Measurements from ENCODE around the gene C1orf87.

The C1orf87 gene

DNA sequence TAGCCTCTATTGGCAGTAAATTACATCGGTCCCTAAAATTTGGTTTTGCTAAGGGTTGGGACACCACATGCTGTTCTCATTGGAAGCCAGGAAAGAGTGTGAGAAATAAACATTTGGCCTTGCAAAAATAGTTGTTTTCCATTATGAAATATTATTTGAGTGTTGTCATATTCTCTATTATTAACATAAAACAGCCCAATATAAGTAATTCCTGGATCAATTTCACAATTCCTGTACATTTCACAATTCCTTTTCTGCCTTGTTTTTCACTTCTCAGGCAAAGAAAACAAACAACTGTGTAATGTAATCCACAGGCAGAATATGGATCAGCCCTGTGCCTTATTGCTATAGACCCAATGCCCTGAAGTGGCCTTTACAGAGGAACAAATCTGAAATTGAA is 40.5 kb downstream of the C1orf87 start:
- no peak for DNase-seq (ENCODE audit: low read depth)
- TF ChIP-seq, protein P1, sequence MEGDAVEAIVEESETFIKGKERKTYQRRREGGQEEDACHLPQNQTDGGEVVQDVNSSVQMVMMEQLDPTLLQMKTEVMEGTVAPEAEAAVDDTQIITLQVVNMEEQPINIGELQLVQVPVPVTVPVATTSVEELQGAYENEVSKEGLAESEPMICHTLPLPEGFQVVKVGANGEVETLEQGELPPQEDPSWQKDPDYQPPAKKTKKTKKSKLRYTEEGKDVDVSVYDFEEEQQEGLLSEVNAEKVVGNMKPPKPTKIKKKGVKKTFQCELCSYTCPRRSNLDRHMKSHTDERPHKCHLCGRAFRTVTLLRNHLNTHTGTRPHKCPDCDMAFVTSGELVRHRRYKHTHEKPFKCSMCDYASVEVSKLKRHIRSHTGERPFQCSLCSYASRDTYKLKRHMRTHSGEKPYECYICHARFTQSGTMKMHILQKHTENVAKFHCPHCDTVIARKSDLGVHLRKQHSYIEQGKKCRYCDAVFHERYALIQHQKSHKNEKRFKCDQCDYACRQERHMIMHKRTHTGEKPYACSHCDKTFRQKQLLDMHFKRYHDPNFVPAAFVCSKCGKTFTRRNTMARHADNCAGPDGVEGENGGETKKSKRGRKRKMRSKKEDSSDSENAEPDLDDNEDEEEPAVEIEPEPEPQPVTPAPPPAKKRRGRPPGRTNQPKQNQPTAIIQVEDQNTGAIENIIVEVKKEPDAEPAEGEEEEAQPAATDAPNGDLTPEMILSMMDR (IDR thresholded peaks at IDR 0.05; ENCODE audit: low read length, missing control alignments): no peak
- no peak overlapping the region for H3K4me3 ChIP-seq (replicated peaks; ENCODE audit: low read depth, low read length)

DNA sequence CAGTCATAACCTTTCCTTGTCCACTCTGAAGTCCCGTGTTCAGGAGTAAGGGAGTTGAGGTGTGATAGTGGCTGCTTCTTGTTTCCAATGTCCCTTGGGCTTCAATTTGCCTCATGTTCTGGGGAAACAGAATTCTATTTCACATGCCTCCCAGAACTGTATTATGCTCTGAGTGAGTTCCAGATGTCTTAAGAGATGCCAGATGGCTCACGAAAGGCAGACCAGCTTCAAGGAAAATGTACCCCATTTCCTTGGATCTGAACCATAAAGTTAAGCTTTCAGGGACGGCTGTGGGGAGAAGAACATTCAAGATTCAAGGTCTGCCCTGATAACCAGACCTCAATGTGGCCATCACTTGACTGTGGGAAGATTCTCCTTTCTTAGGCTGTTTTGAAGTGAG is 42.4 kb downstream of the C1orf87 start:
- TF ChIP-seq, protein P1 (IDR thresholded peaks at IDR 0.05; ENCODE audit: low read length, missing control alignments): no peak

DNA sequence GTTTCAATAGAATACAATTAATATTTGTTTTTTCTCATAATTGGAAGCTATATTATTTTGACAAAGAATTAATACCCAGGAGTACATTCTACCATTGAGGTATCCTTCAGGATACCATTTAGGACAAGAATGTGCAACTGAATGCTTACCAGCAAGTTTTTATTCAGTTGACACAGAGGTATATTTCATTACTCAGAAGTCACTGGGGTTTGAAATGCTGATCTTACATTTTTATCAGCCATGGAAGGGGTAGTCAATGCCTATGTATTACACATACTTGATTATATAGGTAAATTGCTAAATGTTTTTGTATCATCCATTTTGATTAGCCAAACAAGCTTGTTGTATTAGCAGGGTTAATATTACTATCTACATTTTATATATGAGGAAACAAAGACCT is 48.0 kb downstream of the C1orf87 start:
- DNase-seq (ENCODE audit: low read depth): no peak
- H3K4me3 ChIP-seq (replicated peaks; ENCODE audit: low read depth, low read length): no peak overlapping the region
- TF ChIP-seq, protein P1 (IDR thresholded peaks at IDR 0.05; ENCODE audit: low read length, missing control alignments): no peak

More for the DNA sequence above, 42.4 kb downstream of the C1orf87 start:
- H3K4me3 ChIP-seq (replicated peaks; ENCODE audit: low read depth, low read length): no peak overlapping the region
- DNase-seq (ENCODE audit: low read depth): no peak

- TF ChIP-seq, protein P1 (IDR thresholded peaks at IDR 0.05; ENCODE audit: low read length, missing control alignments): no peak
- H3K4me3 ChIP-seq (replicated peaks; ENCODE audit: low read depth, low read length): no peak overlapping the region
- DNase-seq (ENCODE audit: low read depth): no peak
These were observed 55.9 kb downstream of the C1orf87 start for GRCh38 chr1:60017508-60018205.

GRCh38 chr1:60010690-60011089 is 62.9 kb downstream of the C1orf87 start:
- H3K4me3 ChIP-seq (replicated peaks; ENCODE audit: low read depth, low read length): no peak overlapping the region
- no peak for DNase-seq (ENCODE audit: low read depth)
- TF ChIP-seq, protein P1 (IDR thresholded peaks at IDR 0.05; ENCODE audit: low read length, missing control alignments): no peak

GRCh38 chr1:60008500-60008899 is 65.1 kb downstream of the C1orf87 start:
- TF ChIP-seq, protein P1 (IDR thresholded peaks at IDR 0.05; ENCODE audit: low read length, missing control alignments): no peak
- DNase-seq (ENCODE audit: low read depth): no peak
- no peak overlapping the region for H3K4me3 ChIP-seq (replicated peaks; ENCODE audit: low read depth, low read length)

- no peak overlapping the region for H3K4me3 ChIP-seq (replicated peaks; ENCODE audit: low read depth, low read length)
- TF ChIP-seq, protein P1 (IDR thresholded peaks at IDR 0.05; ENCODE audit: low read length, missing control alignments): no peak
- no peak for DNase-seq (ENCODE audit: low read depth)
These were observed 72.9 kb downstream of the C1orf87 start for GRCh38 chr1:60000625-60001024.
